GM12878 (cell line): ENCODE data around the gene WNT9B. TPM values are rescaled to one million over a fixed set of nuclear protein-coding genes. Genes with fewer than 3 reads are reported as not detected.

Experiments
- ATAC-seq: fragments of 200-7000 bp; cut with Tn5 transposase; 3 replicates; pipeline ENCODE4 v1.9.1; 2020; ENCODE audit warnings: mild to moderate bottlenecking, moderate library complexity
- BruUV-seq: library from RNA; stranded (reverse); fragments of 400-500 nt; replicated peaks from 2 replicates; lab custom pipeline; 2021; lab: Mats Ljungman, UMichigan
- CTCF ChIA-PET: fragments of 300-600 bp; sonication (Branson Sonifier 250); formaldehyde crosslinking; extraction: SDS; loops from one replicate; lab custom pipeline; 2021; ENCODE audit warnings: inconsistent platforms; lab: Yijun Ruan, JAX
- POLR2A ChIA-PET: fragments of 350-600 bp; formaldehyde crosslinking; extraction: SDS; loops from one replicate; lab custom pipeline; 2021; ENCODE audit warnings: inconsistent platforms; lab: Charles Lee
- RAD21 ChIA-PET: fragments of 300-600 bp; sonication (Branson Sonifier 250); formaldehyde crosslinking; loops from one replicate; lab custom pipeline; 2023; ENCODE audit warnings: antibody characterized with exemption; ENCODE audit not compliant: unreplicated experiment; lab: Charles Lee
- SMC1A ChIA-PET: fragments of 300-600 bp; sonication (Branson Sonifier 250); formaldehyde crosslinking; loops from one replicate; lab custom pipeline; 2023; ENCODE audit not compliant: unreplicated experiment, uncharacterized antibody; lab: Charles Lee
- DNase-seq: peaks from one replicate; pipeline ENCODE4 v3.0.0-alpha.2; 2011; ENCODE audit warnings: low read depth, low spot score
- FAIRE-seq: peaks from 3 replicates; lab custom pipeline; 2011; peaks lifted over from hg19 to GRCh38; lab: Jason Lieb, UNC
- H2AFZ ChIP-seq: 2 replicates; pipeline ENCODE4 v1.6.0; 2011; ENCODE audit warnings: low read depth, low read length, control low read depth; ENCODE audit not compliant: control insufficient read depth
- H3K27ac ChIP-seq: 2 replicates; pipeline ENCODE4 v1.5.1; 2011; ENCODE audit warnings: control low read depth; ENCODE audit not compliant: control insufficient read depth, insufficient read depth
- H3K27me3 ChIP-seq, 2 experiments: replicated peaks in 1 of 2; 2 replicates each; pipeline versions ENCODE4 v1.6.0 to v1.6.1; 2011; ENCODE audit warnings: low read length in 1 of 2; ENCODE audit not compliant: control insufficient read depth in 2 of 2, insufficient read depth in 2 of 2
- H3K36me3 ChIP-seq, 2 experiments: 2 replicates each; pipeline ENCODE4 v1.5.1; 2011; ENCODE audit warnings: low read length in 1 of 2; ENCODE audit not compliant: control insufficient read depth in 2 of 2, insufficient read depth in 2 of 2
- H3K4me1 ChIP-seq: 2 replicates; pipeline ENCODE4 v1.6.1; 2011; ENCODE audit warnings: mild to moderate bottlenecking, low read length, moderate library complexity, mixed read lengths; ENCODE audit not compliant: control insufficient read depth, insufficient read depth
- H3K4me2 ChIP-seq: 2 replicates; pipeline ENCODE4 v1.6.0; 2011; ENCODE audit warnings: control low read depth; ENCODE audit not compliant: control insufficient read depth, insufficient read depth
- H3K4me3 ChIP-seq: fragments of 200-600 bp; sonication (generic); 2 replicates; pipeline ENCODE4 v1.5.1; 2016
- H3K79me2 ChIP-seq: 2 replicates; pipeline ENCODE4 v1.6.0; 2011; ENCODE audit warnings: low read length; ENCODE audit not compliant: control insufficient read depth, insufficient read depth
- H3K9ac ChIP-seq: 2 replicates; pipeline ENCODE4 v1.8.0; 2011; ENCODE audit warnings: low read length, control low read depth, mixed read lengths; ENCODE audit not compliant: control insufficient read depth, insufficient read depth
- H3K9me3 ChIP-seq: replicated peaks from 3 replicates; pipeline ENCODE4 v1.5.1; 2011; ENCODE audit warnings: mild to moderate bottlenecking, low read length; ENCODE audit not compliant: control insufficient read depth, insufficient read depth
- H4K20me1 ChIP-seq: 2 replicates; pipeline ENCODE4 v1.6.0; 2011; ENCODE audit not compliant: control insufficient read depth, insufficient read depth
- BACH1 ChIP-seq: fragments of 450-650 bp; IDR thresholded peaks from 2 replicates; pipeline ENCODE4 v1.6.1; 2017; ENCODE audit warnings: mild to moderate bottlenecking, borderline replicate concordance
- HCFC1 ChIP-seq: fragments of 150-350 bp; IDR thresholded peaks from 2 replicates; pipeline ENCODE4 v1.6.1; 2014; ENCODE audit warnings: low read length
- IKZF2 ChIP-seq, 2 experiments: fragments of 450-650 bp; IDR thresholded peaks; 2 replicates each; pipeline ENCODE4 v1.6.1; 2017; ENCODE audit warnings: mild to moderate bottlenecking in 2 of 2, moderate library complexity in 2 of 2
- JUND ChIP-seq: IDR thresholded peaks from 2 replicates; pipeline ENCODE4 v1.6.1; 2012; ENCODE audit warnings: low read depth, mild to moderate bottlenecking, low read length, improper control_type of control experiment, moderate library complexity
- KDM1A ChIP-seq: fragments of 200-600 bp; sonication (generic); IDR thresholded peaks from 2 replicates; pipeline ENCODE4 v1.6.1; 2016; ENCODE audit warnings: borderline replicate concordance
- MXI1 ChIP-seq: fragments of 150-350 bp; IDR thresholded peaks from 2 replicates; pipeline ENCODE4 v1.6.1; 2011; ENCODE audit warnings: low read depth, mild to moderate bottlenecking, inconsistent platforms, low read length, improper control_type of control experiment
- POLR2A ChIP-seq: IDR thresholded peaks from 2 replicates; pipeline ENCODE4 v1.6.1; 2011; ENCODE audit warnings: low read depth, mild to moderate bottlenecking, low read length
- RELA ChIP-seq: fragments of 450-650 bp; IDR thresholded peaks from 2 replicates; pipeline ENCODE4 v1.8.0; 2014; ENCODE audit warnings: borderline replicate concordance; ENCODE audit not compliant: partially characterized antibody
- ZNF274 ChIP-seq: IDR thresholded peaks from one replicate; pipeline ENCODE4 v1.8.0; 2011; ENCODE audit not compliant: insufficient read length, insufficient read depth
- WGBS: methylation state at CpG from one replicate; pipeline ENCODE4 v1.1.6; 2016; ENCODE audit warnings: low lambda C conversion rate; ENCODE audit not compliant: insufficient replicate concordance, insufficient coverage; ENCODE audit errors: missing lambda C conversion rate; 5-methylcytosine and 5-hydroxymethylcytosine counted together
- in situ Hi-C: fragments of 300-500 bp; cut with MboI; formaldehyde crosslinking; loops from 9 replicates; pipeline ENCODE4 v1.14.3; 2018; ENCODE audit warnings: mixed read lengths
- intact Hi-C: fragments of 100-400 bp; cut with micrococcal nuclease; formaldehyde crosslinking; loops from one replicate; pipeline ENCODE4 v1.14.2; 2022; ENCODE audit not compliant: unreplicated experiment
- polyA plus RNA-seq, 11 experiments: library from polyadenylated mRNA; depleted of rRNA in 4 of 11; unstranded in 6 of 11; stranded (reverse) in 5 of 11; fragments of >200 nt; fragmentation: Nextera tagmentation in 4 of 11; fragmentation: Illumina TruSeq in 1 of 11; extraction: Ambion mirVana in 4 of 11; extraction: Trizol in 1 of 11; gene quantifications; 1 replicate in 1 of 11; 2 replicates in 10 of 11; pipeline versions ENCODE4 v1.2.1 to v1.2.3, GENCODE V29; 2011 to 2016; ENCODE audit warnings: inconsistent platforms in 2 of 11, missing spikeins in 2 of 11, low read depth in 1 of 11
- total RNA-seq, 4 experiments: library from RNA; depleted of rRNA in 3 of 4; stranded (reverse); fragments of >200 nt in 3 of 4; fragmentation: Illumina TruSeq in 1 of 4; extraction: Trizol in 1 of 4; gene quantifications; 2 replicates each; pipeline versions ENCODE4 v1.2.1 to v1.2.3, GENCODE V29; 2013 to 2021
- TF ChIP-seq, protein P1 (sequence below): IDR thresholded peaks from 2 replicates; pipeline ENCODE4 v1.6.1; 2011; ENCODE audit warnings: borderline replicate concordance, low read depth, mild to moderate bottlenecking, moderate library complexity, low read length; ENCODE audit not compliant: insufficient read depth, poor library complexity, severe bottlenecking
- TF ChIP-seq, protein P2 (sequence below): fragments of 450-650 bp; IDR thresholded peaks from 2 replicates; pipeline ENCODE4 v1.6.1; 2017; ENCODE audit warnings: mild to moderate bottlenecking, moderate library complexity
- TF ChIP-seq, protein P3 (sequence below): fragments of 450-650 bp; formaldehyde crosslinking; IDR thresholded peaks from 2 replicates; pipeline ENCODE4 v1.4.0; 2022; ENCODE audit warnings: mild to moderate bottlenecking, moderate library complexity
- TF ChIP-seq, protein P4 (sequence below): IDR thresholded peaks from 2 replicates; pipeline ENCODE4 v1.6.1; 2012; ENCODE audit warnings: mild to moderate bottlenecking, low read depth, low read length

Gene WNT9B
- total and polyA plus RNA-seq, 10 of the 15 experiments (the other 5 are each of a cell fraction or from before 2014, with no cell fraction given), result not detected

DNA sequence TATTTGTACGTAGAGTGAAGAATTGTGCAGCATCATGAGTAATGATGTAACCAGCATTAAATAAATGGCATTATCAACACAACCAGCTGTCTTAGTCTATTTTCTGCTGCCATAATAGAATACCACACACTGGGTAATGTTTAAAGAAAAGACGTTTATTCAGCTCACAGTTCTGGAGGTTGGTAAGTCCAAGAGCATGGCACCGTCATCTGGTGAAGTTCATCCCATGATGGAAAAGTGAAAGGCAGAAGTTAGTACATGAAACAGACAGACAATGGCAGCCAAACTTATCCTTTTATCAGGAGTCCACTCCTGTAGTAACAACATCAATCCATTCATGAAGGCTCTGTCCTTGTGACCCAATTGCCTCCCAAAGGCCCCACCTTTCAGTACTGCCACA, 65.2 kb downstream of the WNT9B start:
- H3K36me3 ChIP-seq, result no peaks in the 10 kb centered on the region
- no peaks in the 10 kb centered on the region for H3K4me1 ChIP-seq
- no peak overlapping the region for H3K9ac ChIP-seq
- H3K27ac ChIP-seq, result no peak overlapping the region
- intact Hi-C loops, result no loop called here
- no peaks in the 10 kb centered on the region for H3K79me2 ChIP-seq
- H3K4me2 ChIP-seq, result no peak overlapping the region
- ATAC-seq (no peak), FAIRE-seq (no peak), DNase-seq (no peak)
- no peaks in the 10 kb centered on the region for H4K20me1 ChIP-seq
- 0 out of 4 replicates have a peak, but pooled peaks cover 0 to 2% of the 10 kb centered on the region in 2 experiments for H3K27me3 ChIP-seq
- in situ Hi-C loops, result no loop called here
- no peak overlapping the region for H3K4me3 ChIP-seq
- RAD21 ChIA-PET, result no interaction called here
- H2AFZ ChIP-seq, result no peak overlapping the region
- no TSS peak for BruUV-seq
- no peaks in the 10 kb centered on the region for H3K9me3 ChIP-seq
- CTCF ChIA-PET, result no interaction called here
- WGBS, result 35% methylated on average over 3 of the region's 3 CpGs
- POLR2A ChIA-PET, result no interaction called here
- SMC1A ChIA-PET, result no interaction called here
- no peak for TF ChIP-seq POLR2A
- no peak for TF ChIP-seq ZNF274
- TF ChIP-seq, protein P1, sequence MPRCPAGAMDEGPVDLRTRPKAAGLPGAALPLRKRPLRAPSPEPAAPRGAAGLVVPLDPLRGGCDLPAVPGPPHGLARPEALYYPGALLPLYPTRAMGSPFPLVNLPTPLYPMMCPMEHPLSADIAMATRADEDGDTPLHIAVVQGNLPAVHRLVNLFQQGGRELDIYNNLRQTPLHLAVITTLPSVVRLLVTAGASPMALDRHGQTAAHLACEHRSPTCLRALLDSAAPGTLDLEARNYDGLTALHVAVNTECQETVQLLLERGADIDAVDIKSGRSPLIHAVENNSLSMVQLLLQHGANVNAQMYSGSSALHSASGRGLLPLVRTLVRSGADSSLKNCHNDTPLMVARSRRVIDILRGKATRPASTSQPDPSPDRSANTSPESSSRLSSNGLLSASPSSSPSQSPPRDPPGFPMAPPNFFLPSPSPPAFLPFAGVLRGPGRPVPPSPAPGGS, result no peak
- no peak for TF ChIP-seq RELA
- TF ChIP-seq IKZF2 (IDR thresholded peaks at IDR 0.05), result no peak
- TF ChIP-seq MXI1, result no peak
- TF ChIP-seq, protein P2, sequence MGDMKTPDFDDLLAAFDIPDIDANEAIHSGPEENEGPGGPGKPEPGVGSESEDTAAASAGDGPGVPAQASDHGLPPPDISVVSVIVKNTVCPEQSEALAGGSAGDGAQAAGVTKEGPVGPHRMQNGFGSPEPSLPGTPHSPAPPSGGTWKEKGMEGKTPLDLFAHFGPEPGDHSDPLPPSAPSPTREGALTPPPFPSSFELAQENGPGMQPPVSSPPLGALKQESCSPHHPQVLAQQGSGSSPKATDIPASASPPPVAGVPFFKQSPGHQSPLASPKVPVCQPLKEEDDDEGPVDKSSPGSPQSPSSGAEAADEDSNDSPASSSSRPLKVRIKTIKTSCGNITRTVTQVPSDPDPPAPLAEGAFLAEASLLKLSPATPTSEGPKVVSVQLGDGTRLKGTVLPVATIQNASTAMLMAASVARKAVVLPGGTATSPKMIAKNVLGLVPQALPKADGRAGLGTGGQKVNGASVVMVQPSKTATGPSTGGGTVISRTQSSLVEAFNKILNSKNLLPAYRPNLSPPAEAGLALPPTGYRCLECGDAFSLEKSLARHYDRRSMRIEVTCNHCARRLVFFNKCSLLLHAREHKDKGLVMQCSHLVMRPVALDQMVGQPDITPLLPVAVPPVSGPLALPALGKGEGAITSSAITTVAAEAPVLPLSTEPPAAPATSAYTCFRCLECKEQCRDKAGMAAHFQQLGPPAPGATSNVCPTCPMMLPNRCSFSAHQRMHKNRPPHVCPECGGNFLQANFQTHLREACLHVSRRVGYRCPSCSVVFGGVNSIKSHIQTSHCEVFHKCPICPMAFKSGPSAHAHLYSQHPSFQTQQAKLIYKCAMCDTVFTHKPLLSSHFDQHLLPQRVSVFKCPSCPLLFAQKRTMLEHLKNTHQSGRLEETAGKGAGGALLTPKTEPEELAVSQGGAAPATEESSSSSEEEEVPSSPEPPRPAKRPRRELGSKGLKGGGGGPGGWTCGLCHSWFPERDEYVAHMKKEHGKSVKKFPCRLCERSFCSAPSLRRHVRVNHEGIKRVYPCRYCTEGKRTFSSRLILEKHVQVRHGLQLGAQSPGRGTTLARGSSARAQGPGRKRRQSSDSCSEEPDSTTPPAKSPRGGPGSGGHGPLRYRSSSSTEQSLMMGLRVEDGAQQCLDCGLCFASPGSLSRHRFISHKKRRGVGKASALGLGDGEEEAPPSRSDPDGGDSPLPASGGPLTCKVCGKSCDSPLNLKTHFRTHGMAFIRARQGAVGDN, result no peak
- no peak for TF ChIP-seq JUND
- no peak for TF ChIP-seq HCFC1
- TF ChIP-seq KDM1A, result no peak
- TF ChIP-seq, protein P3, sequence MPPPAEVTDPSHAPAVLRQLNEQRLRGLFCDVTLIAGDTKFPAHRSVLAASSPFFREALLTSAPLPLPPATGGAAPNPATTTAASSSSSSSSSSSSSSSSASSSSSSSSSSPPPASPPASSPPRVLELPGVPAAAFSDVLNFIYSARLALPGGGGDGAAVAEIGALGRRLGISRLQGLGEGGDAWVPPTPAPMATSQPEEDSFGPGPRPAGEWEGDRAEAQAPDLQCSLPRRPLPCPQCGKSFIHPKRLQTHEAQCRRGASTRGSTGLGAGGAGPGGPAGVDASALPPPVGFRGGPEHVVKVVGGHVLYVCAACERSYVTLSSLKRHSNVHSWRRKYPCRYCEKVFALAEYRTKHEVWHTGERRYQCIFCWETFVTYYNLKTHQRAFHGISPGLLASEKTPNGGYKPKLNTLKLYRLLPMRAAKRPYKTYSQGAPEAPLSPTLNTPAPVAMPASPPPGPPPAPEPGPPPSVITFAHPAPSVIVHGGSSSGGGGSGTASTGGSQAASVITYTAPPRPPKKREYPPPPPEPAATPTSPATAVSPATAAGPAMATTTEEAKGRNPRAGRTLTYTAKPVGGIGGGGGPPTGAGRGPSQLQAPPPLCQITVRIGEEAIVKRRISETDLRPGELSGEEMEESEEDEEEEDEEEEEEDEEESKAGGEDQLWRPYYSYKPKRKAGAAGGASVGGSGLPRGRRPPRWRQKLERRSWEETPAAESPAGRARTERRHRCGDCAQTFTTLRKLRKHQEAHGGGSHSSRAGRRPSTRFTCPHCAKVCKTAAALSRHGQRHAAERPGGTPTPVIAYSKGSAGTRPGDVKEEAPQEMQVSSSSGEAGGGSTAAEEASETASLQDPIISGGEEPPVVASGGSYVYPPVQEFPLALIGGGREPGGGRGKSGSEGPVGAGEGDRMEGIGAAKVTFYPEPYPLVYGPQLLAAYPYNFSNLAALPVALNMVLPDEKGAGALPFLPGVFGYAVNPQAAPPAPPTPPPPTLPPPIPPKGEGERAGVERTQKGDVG (CRISPR knock-in tag), result no peak
- TF ChIP-seq, protein P4, sequence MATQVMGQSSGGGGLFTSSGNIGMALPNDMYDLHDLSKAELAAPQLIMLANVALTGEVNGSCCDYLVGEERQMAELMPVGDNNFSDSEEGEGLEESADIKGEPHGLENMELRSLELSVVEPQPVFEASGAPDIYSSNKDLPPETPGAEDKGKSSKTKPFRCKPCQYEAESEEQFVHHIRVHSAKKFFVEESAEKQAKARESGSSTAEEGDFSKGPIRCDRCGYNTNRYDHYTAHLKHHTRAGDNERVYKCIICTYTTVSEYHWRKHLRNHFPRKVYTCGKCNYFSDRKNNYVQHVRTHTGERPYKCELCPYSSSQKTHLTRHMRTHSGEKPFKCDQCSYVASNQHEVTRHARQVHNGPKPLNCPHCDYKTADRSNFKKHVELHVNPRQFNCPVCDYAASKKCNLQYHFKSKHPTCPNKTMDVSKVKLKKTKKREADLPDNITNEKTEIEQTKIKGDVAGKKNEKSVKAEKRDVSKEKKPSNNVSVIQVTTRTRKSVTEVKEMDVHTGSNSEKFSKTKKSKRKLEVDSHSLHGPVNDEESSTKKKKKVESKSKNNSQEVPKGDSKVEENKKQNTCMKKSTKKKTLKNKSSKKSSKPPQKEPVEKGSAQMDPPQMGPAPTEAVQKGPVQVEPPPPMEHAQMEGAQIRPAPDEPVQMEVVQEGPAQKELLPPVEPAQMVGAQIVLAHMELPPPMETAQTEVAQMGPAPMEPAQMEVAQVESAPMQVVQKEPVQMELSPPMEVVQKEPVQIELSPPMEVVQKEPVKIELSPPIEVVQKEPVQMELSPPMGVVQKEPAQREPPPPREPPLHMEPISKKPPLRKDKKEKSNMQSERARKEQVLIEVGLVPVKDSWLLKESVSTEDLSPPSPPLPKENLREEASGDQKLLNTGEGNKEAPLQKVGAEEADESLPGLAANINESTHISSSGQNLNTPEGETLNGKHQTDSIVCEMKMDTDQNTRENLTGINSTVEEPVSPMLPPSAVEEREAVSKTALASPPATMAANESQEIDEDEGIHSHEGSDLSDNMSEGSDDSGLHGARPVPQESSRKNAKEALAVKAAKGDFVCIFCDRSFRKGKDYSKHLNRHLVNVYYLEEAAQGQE, result no peak
- TF ChIP-seq BACH1, result no peak
